Measurements from ENCODE around the gene UBE2Z. TPM values are rescaled to one million over a fixed set of nuclear protein-coding genes. Genes with fewer than 3 reads are reported as not detected.

UBE2Z gene
- total RNA-seq, 2 donors from 2014 or later: 28.3 to 47.1 TPM

DNA sequence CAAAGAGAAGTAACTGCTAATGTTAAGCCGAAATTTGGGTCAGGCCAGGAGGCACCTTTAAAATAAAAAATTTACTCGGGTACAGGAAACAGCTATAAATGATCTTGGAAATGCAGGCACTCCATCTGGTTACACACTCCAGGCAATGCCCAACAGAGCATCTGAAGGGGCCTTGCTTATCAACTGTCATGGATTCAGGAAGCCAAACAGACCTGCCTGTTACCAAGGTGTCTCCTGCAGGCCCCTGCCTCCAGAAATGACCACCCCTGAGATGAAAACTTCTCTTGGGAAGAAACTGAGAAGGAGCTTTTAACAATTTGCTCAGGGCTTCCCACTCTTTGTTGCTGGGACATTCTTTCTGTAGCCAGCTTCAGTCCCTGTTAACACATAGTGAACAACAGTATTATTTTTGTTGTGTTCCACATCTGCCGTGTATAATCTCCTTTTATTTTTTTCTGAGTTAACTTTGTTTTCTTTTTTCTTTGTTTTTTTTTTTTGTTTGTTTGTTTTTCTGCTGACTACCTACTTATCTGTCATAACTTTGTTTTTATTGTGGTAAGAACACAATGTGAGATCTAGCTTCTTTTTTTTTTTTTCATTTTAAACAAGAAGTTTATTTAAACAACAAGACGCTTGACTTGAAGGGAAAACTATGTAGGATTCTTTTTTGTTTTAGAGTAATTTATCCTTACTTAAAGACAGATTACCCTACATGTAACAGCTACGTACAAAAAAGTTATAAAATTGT lies 34.3 kb upstream of the UBE2Z start:
- Histone ChIP-seq H3K27me3 (no peaks in the 10 kb centered on the region), H3K9me3 (no peaks in the 10 kb centered on the region), H3K27ac (no peak overlapping the region), H3K36me3 (replicated peaks in 1 of 2; ENCODE audit: insufficient read depth in 1 of 2, low read depth in 2 of 2) (no peaks in the 10 kb centered on the region), H3K4me3 (no peak overlapping the region), H3K4me1 (peaks cover 21% of the 10 kb centered on the region)
- 61 to 67% methylated on average over 5 of the region's 5 CpGs for WGBS, 2 donors
- ATAC-seq (no peak), DNase-seq (no peak)
- no peak for TF ChIP-seq POLR2A (IDR thresholded peaks at IDR 0.05)
- TF ChIP-seq, protein P1, sequence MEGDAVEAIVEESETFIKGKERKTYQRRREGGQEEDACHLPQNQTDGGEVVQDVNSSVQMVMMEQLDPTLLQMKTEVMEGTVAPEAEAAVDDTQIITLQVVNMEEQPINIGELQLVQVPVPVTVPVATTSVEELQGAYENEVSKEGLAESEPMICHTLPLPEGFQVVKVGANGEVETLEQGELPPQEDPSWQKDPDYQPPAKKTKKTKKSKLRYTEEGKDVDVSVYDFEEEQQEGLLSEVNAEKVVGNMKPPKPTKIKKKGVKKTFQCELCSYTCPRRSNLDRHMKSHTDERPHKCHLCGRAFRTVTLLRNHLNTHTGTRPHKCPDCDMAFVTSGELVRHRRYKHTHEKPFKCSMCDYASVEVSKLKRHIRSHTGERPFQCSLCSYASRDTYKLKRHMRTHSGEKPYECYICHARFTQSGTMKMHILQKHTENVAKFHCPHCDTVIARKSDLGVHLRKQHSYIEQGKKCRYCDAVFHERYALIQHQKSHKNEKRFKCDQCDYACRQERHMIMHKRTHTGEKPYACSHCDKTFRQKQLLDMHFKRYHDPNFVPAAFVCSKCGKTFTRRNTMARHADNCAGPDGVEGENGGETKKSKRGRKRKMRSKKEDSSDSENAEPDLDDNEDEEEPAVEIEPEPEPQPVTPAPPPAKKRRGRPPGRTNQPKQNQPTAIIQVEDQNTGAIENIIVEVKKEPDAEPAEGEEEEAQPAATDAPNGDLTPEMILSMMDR (IDR thresholded peaks at IDR 0.05): no peak
- intact Hi-C loops (cut with DNase I): no loop called here

DNA sequence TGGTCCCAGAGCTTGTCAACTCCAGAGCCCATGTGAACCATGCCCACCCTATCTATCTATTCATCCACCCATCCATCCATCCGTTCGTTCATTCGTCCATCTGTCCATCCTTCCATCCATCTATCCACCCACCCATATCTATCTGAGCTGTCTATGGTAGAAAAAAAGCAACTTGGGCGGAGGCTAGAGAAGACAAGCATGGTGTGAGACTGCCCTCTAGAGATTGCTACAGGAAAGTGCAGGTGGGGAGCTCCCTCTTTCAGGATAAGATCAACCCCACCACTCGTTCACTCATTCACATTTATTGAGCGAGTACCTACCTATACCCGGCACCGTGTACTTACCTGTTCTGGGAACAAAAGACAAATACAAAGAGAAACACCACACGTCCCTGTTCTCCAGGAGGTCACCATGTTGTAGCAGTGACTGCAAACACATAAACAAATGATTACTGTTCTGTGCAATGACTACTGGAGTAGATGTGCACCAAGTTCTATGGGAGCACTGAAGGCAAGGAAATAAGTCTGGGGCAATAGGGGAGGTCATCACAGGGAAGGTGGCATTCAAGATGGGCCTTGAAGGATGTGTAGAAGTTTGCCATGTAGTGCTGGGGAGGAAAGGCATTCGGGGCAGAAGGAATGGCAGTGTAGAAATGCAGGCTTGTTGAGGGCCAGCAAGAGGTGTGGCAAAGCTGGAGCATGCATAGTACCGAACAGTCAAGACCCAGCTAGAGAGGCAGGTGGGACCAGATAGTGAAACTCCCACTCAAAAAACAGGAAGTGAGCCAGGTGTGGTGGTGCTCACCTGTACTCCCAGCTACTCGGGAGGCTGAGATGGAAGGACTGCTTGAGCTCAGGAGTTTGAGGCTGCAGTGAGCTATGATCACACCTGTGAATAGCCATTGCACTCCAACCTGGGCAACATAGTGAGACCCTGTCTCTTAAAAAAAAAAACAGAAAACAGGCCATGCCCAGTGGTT lies 29.0 kb upstream of the UBE2Z start:
- no peaks in the 10 kb centered on the region for H3K9me3 ChIP-seq
- WGBS, 2 donors: 13 to 16% methylated on average over 12 of the region's 12 CpGs
- TF ChIP-seq, protein P1 (IDR thresholded peaks at IDR 0.05): peak; percentile 85 to 97 (median 93)
- no peak for TF ChIP-seq POLR2A (IDR thresholded peaks at IDR 0.05)
- H3K4me1 ChIP-seq: no peaks in the 10 kb centered on the region
- intact Hi-C loops (cut with DNase I): no loop called here
- H3K36me3 ChIP-seq (replicated peaks in 1 of 2; ENCODE audit: insufficient read depth in 1 of 2, low read depth in 2 of 2): no peaks in the 10 kb centered on the region
- DNase-seq (peak; percentile 56 to 70 (median 66)), ATAC-seq (peak; percentile 92)
- H3K27ac ChIP-seq: no peak overlapping the region
- H3K4me3 ChIP-seq: no peak overlapping the region
- H3K27me3 ChIP-seq: no peaks in the 10 kb centered on the region

GRCh38 chr17:48882272-48882671 lies 25.9 kb upstream of the UBE2Z start:
- Histone ChIP-seq H3K9me3 (no peaks in the 10 kb centered on the region), H3K4me3 (no peak overlapping the region), H3K27ac (no peak overlapping the region), H3K4me1 (peaks cover 5% of the 10 kb centered on the region), H3K27me3 (no peaks in the 10 kb centered on the region), H3K36me3 (replicated peaks in 1 of 2; ENCODE audit: insufficient read depth in 1 of 2, low read depth in 2 of 2) (no peaks in the 10 kb centered on the region)
- no peak for TF ChIP-seq POLR2A (IDR thresholded peaks at IDR 0.05)
- TF ChIP-seq, protein P1 (IDR thresholded peaks at IDR 0.05): no peak
- 78 to 84% methylated on average over 2 of the region's 2 CpGs for WGBS, 2 donors
- no peak for DNase-seq
- no peak for ATAC-seq
- intact Hi-C loops (cut with DNase I): loop anchor here (5.0 to 10.0 kb wide), 3 partner anchors 75 to 205 kb away; partner anchors contain the start of genes HOXB13, PRAC1 and PRAC2

DNA sequence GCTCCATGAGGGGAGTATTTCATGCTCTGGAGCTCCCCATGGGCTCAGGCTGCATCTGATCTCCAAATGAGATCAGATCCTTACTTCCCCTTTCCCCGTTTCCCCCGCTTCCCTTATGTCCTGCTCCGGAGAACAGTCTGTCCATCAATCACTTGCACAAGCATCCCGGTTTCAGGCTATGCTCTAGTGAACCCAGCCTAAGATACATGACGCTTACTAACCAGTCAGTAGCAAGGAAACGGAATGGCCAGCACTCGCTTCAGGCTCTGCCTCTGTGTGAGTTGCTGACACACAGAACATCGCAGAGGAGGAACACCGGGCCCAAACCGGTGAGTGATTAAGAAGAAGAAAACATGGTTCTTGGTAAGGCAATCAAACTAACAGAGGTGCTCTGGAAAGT lies 25.0 kb upstream of the UBE2Z start:
- Histone ChIP-seq H3K36me3 (replicated peaks in 1 of 2; ENCODE audit: insufficient read depth in 1 of 2, low read depth in 2 of 2) (no peaks in the 10 kb centered on the region), H3K27me3 (no peaks in the 10 kb centered on the region), H3K27ac (no peak overlapping the region), H3K9me3 (no peaks in the 10 kb centered on the region), H3K4me3 (no peak overlapping the region), H3K4me1 (peaks cover 5% of the 10 kb centered on the region)
- no peak for DNase-seq
- intact Hi-C loops (cut with DNase I): loop anchor here (5.0 to 10.0 kb wide), 3 partner anchors 76 to 206 kb away; partner anchors contain the start of genes HOXB13, PRAC1 and PRAC2
- ATAC-seq: no peak
- WGBS, 2 donors: 37 to 44% methylated on average over 10 of the region's 10 CpGs
- TF ChIP-seq, protein P1 (IDR thresholded peaks at IDR 0.05): no peak
- no peak for TF ChIP-seq POLR2A (IDR thresholded peaks at IDR 0.05)

Data from body of pancreas (tissue), 4 donors.